HCT116 (cell line): ENCODE measurements around the gene TENM4. TPM values are rescaled to one million over a fixed set of nuclear protein-coding genes. Genes with fewer than 3 reads are reported as not detected.

Experiments
- ATAC-seq: fragments of 200-7000 bp; cut with Tn5 transposase; 2 replicates; pipeline ENCODE4 v1.9.1; 2020; ENCODE audit warnings: mild to moderate bottlenecking, moderate library complexity
- BruUV-seq: library from RNA; stranded (reverse); fragments of 400-500 nt; replicated peaks from 2 replicates; lab custom pipeline; 2021; lab: Mats Ljungman, UMichigan
- CTCF ChIA-PET: fragments of 300-600 bp; sonication (Branson Sonifier 250); formaldehyde crosslinking; loops from one replicate; lab custom pipeline; 2021; ENCODE audit warnings: antibody characterized with exemption; lab: Charles Lee
- POLR2A ChIA-PET: fragments of 300-600, 350-600 bp; sonication (Branson Sonifier 250); formaldehyde crosslinking; loops from one replicate; lab custom pipeline; 2021; ENCODE audit warnings: antibody characterized with exemption; lab: Charles Lee
- RAD21 ChIA-PET, 2 experiments: fragments of 300-600 bp; sonication (Branson Sonifier 250); formaldehyde crosslinking; loops; one replicate each; lab custom pipeline; 2023; ENCODE audit warnings: low total read pairs in 2 of 2; ENCODE audit not compliant: uncharacterized antibody in 2 of 2, unreplicated experiment in 2 of 2, low non-redundant PET in 1 of 2; lab: Charles Lee
- DNase-seq: peaks from one replicate; pipeline ENCODE4 v3.0.0-alpha.2; 2010; ENCODE audit warnings: low read depth, low spot score
- H2AFZ ChIP-seq: fragments of 200-600 bp; shearing (Covaris generic), sonication (generic); 2 replicates; pipeline ENCODE4 v1.6.1; 2017; ENCODE audit warnings: low read depth, mixed run types, mixed read lengths, antibody characterized with exemption, low read length; ENCODE audit not compliant: poor library complexity, severe bottlenecking
- H3K27ac ChIP-seq: 2 replicates; pipeline ENCODE4 v1.5.1; 2012; ENCODE audit warnings: low read depth, low read length
- H3K27me3 ChIP-seq: fragments of 200-600 bp; sonication (generic); 2 replicates; pipeline ENCODE4 v1.6.1; 2016; ENCODE audit warnings: mixed run types, low read length, mixed read lengths; ENCODE audit not compliant: insufficient read depth
- H3K36me3 ChIP-seq, 2 experiments: fragments of 200-500 bp in 1 of 2; fragments of 200-600 bp in 1 of 2; sonication (Bioruptor generic) in 1 of 2; sonication (generic) in 1 of 2; 2 replicates each; pipeline versions ENCODE4 v1.5.1 to v1.6.1; 2014 to 2016; ENCODE audit warnings: low read length in 2 of 2, inconsistent platforms in 1 of 2, mixed read lengths in 1 of 2, mixed run types in 1 of 2; ENCODE audit not compliant: insufficient read depth in 2 of 2, control insufficient read depth in 1 of 2
- H3K4me1 ChIP-seq, 2 experiments: fragments of 200-600 bp in 1 of 2; sonication (generic) in 1 of 2; 2 replicates each; pipeline versions ENCODE4 v1.5.1 to v1.6.1; 2012 to 2017; ENCODE audit warnings: low read length in 2 of 2, inconsistent platforms in 1 of 2, mild to moderate bottlenecking in 1 of 2, mixed read lengths in 1 of 2, mixed run types in 1 of 2, moderate library complexity in 1 of 2; ENCODE audit not compliant: insufficient read depth in 2 of 2, control insufficient read depth in 1 of 2
- H3K4me2 ChIP-seq: fragments of 200-600 bp; sonication (generic); 2 replicates; pipeline ENCODE4 v1.6.1; 2017; ENCODE audit warnings: mixed run types, low read length, mixed read lengths
- H3K4me3 ChIP-seq, 2 experiments: fragments of 200-600 bp in 1 of 2; sonication (generic) in 1 of 2; replicated peaks in 1 of 2; 2 replicates each; pipeline ENCODE4 v1.5.1; 2011 to 2016; ENCODE audit warnings: low read length in 2 of 2, control low read depth in 1 of 2, low read depth in 1 of 2, mild to moderate bottlenecking in 1 of 2, mixed read lengths in 1 of 2, mixed run types in 1 of 2
- H3K79me2 ChIP-seq: fragments of 200-600 bp; sonication (generic); 2 replicates; pipeline ENCODE4 v1.6.1; 2017; ENCODE audit warnings: mild to moderate bottlenecking, mixed run types, low read length, moderate library complexity, mixed read lengths; ENCODE audit not compliant: insufficient read depth
- H3K9ac ChIP-seq: fragments of 200-600 bp; sonication (generic); 2 replicates; pipeline ENCODE4 v1.6.1; 2016; ENCODE audit warnings: low read length, mixed read lengths
- H3K9me2 ChIP-seq: fragments of 200-600 bp; sonication (generic), shearing (Covaris generic); 2 replicates; pipeline ENCODE4 v1.6.1; 2017; ENCODE audit warnings: mixed run types, mild to moderate bottlenecking, moderate library complexity; ENCODE audit not compliant: insufficient read depth
- H3K9me3 ChIP-seq, 2 experiments: fragments of 200-500 bp in 1 of 2; fragments of 200-600 bp in 1 of 2; sonication (Bioruptor generic) in 1 of 2; sonication (generic) in 1 of 2; 2 replicates each; pipeline ENCODE4 v1.6.1; 2014 to 2017; ENCODE audit warnings: low read length in 2 of 2, mixed read lengths in 2 of 2, inconsistent platforms in 1 of 2, low read depth in 1 of 2, mild to moderate bottlenecking in 1 of 2, mixed run types in 1 of 2, moderate library complexity in 1 of 2; ENCODE audit not compliant: control insufficient read depth in 1 of 2, insufficient read depth in 1 of 2
- H4K20me1 ChIP-seq: fragments of 200-600 bp; sonication (generic), shearing (Covaris generic); 2 replicates; pipeline ENCODE4 v1.6.1; 2017; ENCODE audit warnings: mixed run types, mild to moderate bottlenecking, moderate library complexity; ENCODE audit not compliant: insufficient read depth
- CBX3 ChIP-seq: IDR thresholded peaks from 2 replicates; pipeline ENCODE4 v1.6.1; 2012; ENCODE audit warnings: low read depth
- CEBPB ChIP-seq: IDR thresholded peaks from 2 replicates; pipeline ENCODE4 v1.6.1; 2012; ENCODE audit warnings: low read depth
- EGR1 ChIP-seq: IDR thresholded peaks from 2 replicates; pipeline ENCODE4 v1.6.1; 2012; ENCODE audit warnings: low read depth
- ELF1 ChIP-seq: IDR thresholded peaks from 2 replicates; pipeline ENCODE4 v1.6.1; 2012; ENCODE audit warnings: low read depth, borderline replicate concordance
- EZH2 ChIP-seq: fragments of 200-600 bp; sonication (generic); IDR thresholded peaks from 2 replicates; pipeline ENCODE4 v1.6.1; 2017; ENCODE audit warnings: antibody characterized with exemption, mixed run types
- EZH2phosphoT487 ChIP-seq: fragments of 200-600 bp; IDR thresholded peaks from 2 replicates; pipeline ENCODE4 v1.6.1; 2018; ENCODE audit warnings: antibody characterized with exemption, borderline replicate concordance
- POLR2A ChIP-seq: IDR thresholded peaks from 2 replicates; pipeline ENCODE4 v1.7.0; 2011; ENCODE audit warnings: borderline replicate concordance; ENCODE audit not compliant: insufficient read depth, insufficient read length; ENCODE audit errors: extremely low read depth
- POLR2AphosphoS5 ChIP-seq: IDR thresholded peaks from 2 replicates; pipeline ENCODE4 v1.6.1; 2011; ENCODE audit warnings: mild to moderate bottlenecking, low read depth, low read length, moderate library complexity
- SIN3A ChIP-seq: IDR thresholded peaks from 2 replicates; pipeline ENCODE4 v1.6.1; 2012; ENCODE audit warnings: low read depth
- SP1 ChIP-seq: IDR thresholded peaks from 2 replicates; pipeline ENCODE4 v1.6.1; 2012; ENCODE audit warnings: low read depth
- TCF7L2 ChIP-seq: IDR thresholded peaks from 2 replicates; pipeline ENCODE4 v1.7.0; 2011; ENCODE audit warnings: borderline replicate concordance, inconsistent platforms; ENCODE audit not compliant: insufficient read depth, insufficient read length; ENCODE audit errors: extremely low read depth
- YY1 ChIP-seq: IDR thresholded peaks from 2 replicates; pipeline ENCODE4 v1.6.1; 2011; ENCODE audit warnings: low read length, low read depth, moderate library complexity, mild to moderate bottlenecking; ENCODE audit not compliant: insufficient replicate concordance; ENCODE audit errors: extremely low read depth
- ZFX ChIP-seq: fragments of 450-650 bp; IDR thresholded peaks from 2 replicates; pipeline ENCODE4 v1.6.1; 2017
- ZNF274 ChIP-seq: fragments of 200-500 bp; sonication (Bioruptor generic); IDR thresholded peaks from 2 replicates; pipeline ENCODE4 v1.6.1; 2014; ENCODE audit warnings: mild to moderate bottlenecking, low read depth, low read length, inconsistent platforms
- intact Hi-C: fragments of 100-400 bp; cut with micrococcal nuclease; formaldehyde crosslinking; loops from 2 replicates; pipeline ENCODE4 v1.10.0; 2022
- total RNA-seq: library from RNA; stranded (reverse); gene quantifications from one replicate; pipeline ENCODE4 v1.2.1, GENCODE V29; 2021; ENCODE audit not compliant: unreplicated experiment
- TF ChIP-seq, protein P1 (sequence below): IDR thresholded peaks from 2 replicates; pipeline ENCODE4 v1.6.1; 2012
- TF ChIP-seq, protein P2 (sequence below), 3 experiments: fragments of 200-600 bp in 1 of 3; sonication (generic) in 1 of 3; IDR thresholded peaks in 2 of 3; conservative IDR thresholded peaks in 1 of 3; 2 replicates each; pipeline ENCODE4 v1.5.1; 2012 to 2017; ENCODE audit warnings: low read depth in 2 of 3, low read length in 2 of 3, antibody characterized with exemption in 1 of 3, borderline replicate concordance in 1 of 3, control low read depth in 1 of 3, mild to moderate bottlenecking in 1 of 3, mixed read lengths in 1 of 3, mixed run types in 1 of 3, moderate library complexity in 1 of 3; ENCODE audit not compliant: insufficient read depth in 1 of 3
- TF ChIP-seq, protein P3 (sequence below): IDR thresholded peaks from 2 replicates; pipeline ENCODE4 v1.6.1; 2011; ENCODE audit warnings: mild to moderate bottlenecking, low read length, moderate library complexity; ENCODE audit not compliant: insufficient replicate concordance; ENCODE audit errors: extremely low read depth
- TF ChIP-seq, protein P4 (sequence below): IDR thresholded peaks from 2 replicates; pipeline ENCODE4 v1.6.1; 2012

Gene TENM4
- total RNA-seq, 1 experiment from 2014 or later, result 0.05 TPM

DNA sequence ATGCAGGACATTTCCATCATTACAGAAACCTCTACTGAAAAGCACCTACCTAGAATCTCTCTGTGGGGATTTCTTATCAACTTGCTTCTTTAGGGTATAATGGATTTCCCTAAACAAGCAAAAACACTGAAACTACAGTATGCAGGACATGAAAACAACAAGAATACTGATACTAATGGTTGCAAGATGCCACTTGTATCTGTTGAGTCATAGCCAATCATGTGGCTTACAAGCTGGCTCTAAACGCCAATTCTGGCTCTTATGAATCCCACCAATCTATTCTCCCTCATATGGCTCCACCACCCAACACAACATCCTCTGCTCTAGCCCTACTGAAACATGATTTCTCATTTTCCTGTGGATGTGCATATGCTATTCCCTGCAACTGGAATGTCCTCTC lies 22.6 kb downstream of the TENM4 start:
- H3K79me2 ChIP-seq, result no peaks in the 10 kb centered on the region
- H3K9me2 ChIP-seq, result no peaks in the 10 kb centered on the region
- RAD21 ChIA-PET, result no interaction called here
- H3K27me3 ChIP-seq, result no peaks in the 10 kb centered on the region
- CTCF ChIA-PET, result no interaction called here
- H3K36me3 ChIP-seq, result no peaks in the 10 kb centered on the region
- no peaks in the 10 kb centered on the region for H3K9me3 ChIP-seq
- peaks cover 3 to 29% of the 10 kb centered on the region in 2 experiments; a peak in 3 of 4 replicates for H3K4me1 ChIP-seq
- ATAC-seq, result no peak
- TF ChIP-seq EZH2 (no peak), TCF7L2 (no peak), SP1 (no peak), ZFX (no peak), YY1 (no peak), ZNF274 (no peak), ELF1 (no peak), EGR1 (no peak), SIN3A (no peak), EZH2phosphoT487 (no peak), CEBPB (no peak), POLR2A (no peak), CBX3 (no peak), POLR2AphosphoS5 (no peak)
- TF ChIP-seq, protein P1, sequence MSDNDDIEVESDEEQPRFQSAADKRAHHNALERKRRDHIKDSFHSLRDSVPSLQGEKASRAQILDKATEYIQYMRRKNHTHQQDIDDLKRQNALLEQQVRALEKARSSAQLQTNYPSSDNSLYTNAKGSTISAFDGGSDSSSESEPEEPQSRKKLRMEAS, result no peak
- TF ChIP-seq, protein P2, sequence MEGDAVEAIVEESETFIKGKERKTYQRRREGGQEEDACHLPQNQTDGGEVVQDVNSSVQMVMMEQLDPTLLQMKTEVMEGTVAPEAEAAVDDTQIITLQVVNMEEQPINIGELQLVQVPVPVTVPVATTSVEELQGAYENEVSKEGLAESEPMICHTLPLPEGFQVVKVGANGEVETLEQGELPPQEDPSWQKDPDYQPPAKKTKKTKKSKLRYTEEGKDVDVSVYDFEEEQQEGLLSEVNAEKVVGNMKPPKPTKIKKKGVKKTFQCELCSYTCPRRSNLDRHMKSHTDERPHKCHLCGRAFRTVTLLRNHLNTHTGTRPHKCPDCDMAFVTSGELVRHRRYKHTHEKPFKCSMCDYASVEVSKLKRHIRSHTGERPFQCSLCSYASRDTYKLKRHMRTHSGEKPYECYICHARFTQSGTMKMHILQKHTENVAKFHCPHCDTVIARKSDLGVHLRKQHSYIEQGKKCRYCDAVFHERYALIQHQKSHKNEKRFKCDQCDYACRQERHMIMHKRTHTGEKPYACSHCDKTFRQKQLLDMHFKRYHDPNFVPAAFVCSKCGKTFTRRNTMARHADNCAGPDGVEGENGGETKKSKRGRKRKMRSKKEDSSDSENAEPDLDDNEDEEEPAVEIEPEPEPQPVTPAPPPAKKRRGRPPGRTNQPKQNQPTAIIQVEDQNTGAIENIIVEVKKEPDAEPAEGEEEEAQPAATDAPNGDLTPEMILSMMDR (IDR thresholded peaks at IDR 0.05 in 2 of 3, conservative IDR thresholded peaks at IDR 0.05 in 1 of 3; ENCODE audit: borderline replicate concordance in 1 of 3, insufficient read depth in 1 of 3, low read depth in 2 of 3, low read length in 2 of 3), result no peak
- TF ChIP-seq, protein P3, sequence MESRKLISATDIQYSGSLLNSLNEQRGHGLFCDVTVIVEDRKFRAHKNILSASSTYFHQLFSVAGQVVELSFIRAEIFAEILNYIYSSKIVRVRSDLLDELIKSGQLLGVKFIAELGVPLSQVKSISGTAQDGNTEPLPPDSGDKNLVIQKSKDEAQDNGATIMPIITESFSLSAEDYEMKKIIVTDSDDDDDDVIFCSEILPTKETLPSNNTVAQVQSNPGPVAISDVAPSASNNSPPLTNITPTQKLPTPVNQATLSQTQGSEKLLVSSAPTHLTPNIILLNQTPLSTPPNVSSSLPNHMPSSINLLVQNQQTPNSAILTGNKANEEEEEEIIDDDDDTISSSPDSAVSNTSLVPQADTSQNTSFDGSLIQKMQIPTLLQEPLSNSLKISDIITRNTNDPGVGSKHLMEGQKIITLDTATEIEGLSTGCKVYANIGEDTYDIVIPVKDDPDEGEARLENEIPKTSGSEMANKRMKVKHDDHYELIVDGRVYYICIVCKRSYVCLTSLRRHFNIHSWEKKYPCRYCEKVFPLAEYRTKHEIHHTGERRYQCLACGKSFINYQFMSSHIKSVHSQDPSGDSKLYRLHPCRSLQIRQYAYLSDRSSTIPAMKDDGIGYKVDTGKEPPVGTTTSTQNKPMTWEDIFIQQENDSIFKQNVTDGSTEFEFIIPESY, result no peak
- TF ChIP-seq, protein P4, sequence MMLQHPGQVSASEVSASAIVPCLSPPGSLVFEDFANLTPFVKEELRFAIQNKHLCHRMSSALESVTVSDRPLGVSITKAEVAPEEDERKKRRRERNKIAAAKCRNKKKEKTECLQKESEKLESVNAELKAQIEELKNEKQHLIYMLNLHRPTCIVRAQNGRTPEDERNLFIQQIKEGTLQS, result no peak
- H3K4me2 ChIP-seq, result no peak overlapping the region
- intact Hi-C loops, result no loop called here
- H3K27ac ChIP-seq, result no peak overlapping the region
- POLR2A ChIA-PET, result no interaction called here
- no peak overlapping the region for H2AFZ ChIP-seq
- H3K9ac ChIP-seq, result no peak overlapping the region
- DNase-seq, result no peak
- no peaks in the 10 kb centered on the region for H4K20me1 ChIP-seq
- BruUV-seq, result no TSS peak
- no peak overlapping the region for H3K4me3 ChIP-seq
